Measurements from ENCODE around the gene ALDH3B1. TPM values are rescaled to one million over a fixed set of nuclear protein-coding genes. Genes with fewer than 3 reads are reported as not detected.

Gene ALDH3B1
- total RNA-seq, 1 experiment from 2014 or later, result 18.3 TPM

DNA sequence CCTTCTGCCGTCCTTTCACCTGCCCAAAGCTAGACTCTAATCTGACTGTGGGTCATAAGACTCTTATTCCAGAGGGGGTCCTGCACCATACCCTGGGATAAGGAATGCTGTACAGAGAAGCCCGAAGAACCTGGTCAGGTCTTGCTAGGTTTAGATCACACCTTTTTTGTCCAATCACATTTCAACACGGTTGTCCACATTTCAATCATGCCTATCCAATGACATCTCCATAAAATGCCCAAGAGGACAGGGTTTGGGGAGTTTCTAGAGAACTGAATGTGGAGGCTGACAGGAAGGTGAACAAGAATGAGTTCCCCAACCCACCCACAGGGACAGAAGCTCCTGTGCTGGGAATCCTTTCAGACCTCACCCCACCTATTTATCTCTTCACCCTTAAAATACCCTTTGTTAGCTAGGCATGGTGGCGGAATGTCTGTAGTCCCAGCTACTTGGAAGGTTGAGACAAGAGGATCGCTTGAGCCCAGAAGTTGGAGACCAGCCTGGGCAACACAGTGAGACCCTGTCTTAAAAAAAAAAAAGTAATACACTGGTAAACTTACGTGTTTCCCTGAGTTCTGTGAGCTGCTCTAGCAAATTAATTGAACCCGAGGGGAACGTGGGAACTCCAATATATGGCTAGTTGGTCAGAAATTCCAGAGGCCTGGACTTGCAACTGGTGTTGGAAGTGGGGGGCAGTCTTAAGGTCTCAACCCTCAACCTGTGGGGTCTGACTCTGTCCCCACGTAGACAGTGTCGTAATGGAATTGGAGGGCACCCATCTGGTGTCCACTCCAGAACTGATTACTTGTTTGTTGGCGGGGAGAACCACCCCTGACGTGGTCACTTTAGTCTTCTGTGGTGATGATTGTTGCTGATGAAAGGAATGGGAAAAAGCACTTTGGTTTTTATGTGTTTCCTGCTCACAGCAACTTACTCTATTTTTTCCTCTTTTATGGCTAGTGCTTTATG lies 46.5 kb downstream of the ALDH3B1 start:
- no peak for DNase-seq (ENCODE audit: low read depth, low spot score)

DNA sequence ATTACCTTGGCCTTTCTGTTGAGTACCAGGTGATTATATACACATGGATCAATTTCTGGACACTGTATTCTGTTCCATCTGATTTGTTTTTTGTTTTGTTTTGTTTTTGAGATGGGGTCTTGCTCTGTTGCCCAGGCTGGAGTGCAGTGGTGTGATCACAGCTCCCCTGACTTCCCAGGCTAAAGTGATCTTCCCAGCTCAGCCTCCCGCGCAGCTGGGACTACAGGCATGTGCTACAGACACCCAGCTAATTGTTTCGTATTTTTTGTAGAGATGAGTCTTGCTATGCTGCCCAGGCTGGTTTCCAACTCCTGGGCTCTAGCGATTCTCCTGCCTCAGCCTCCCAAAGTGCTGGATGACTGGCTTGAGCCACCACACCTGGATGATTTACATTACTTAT lies 47.7 kb downstream of the ALDH3B1 start:
- intact Hi-C loops (cut with micrococcal nuclease; ENCODE audit: unreplicated experiment), result no loop called here
- Histone ChIP-seq H3K4me1 (ENCODE audit: control insufficient read depth, insufficient read depth, low read length) (no peaks in the 10 kb centered on the region), H3K36me3 (ENCODE audit: control insufficient read depth, insufficient read depth, low read length) (peaks cover 10% of the 10 kb centered on the region), H3K9me3 (ENCODE audit: control insufficient read depth, insufficient read depth, low read depth, low read length) (no peaks in the 10 kb centered on the region), H3K4me3 (ENCODE audit: low read depth in 2 of 2, low read length in 2 of 2) (no peak overlapping the region), H3K27me3 (ENCODE audit: control insufficient read depth, insufficient read depth, low read length) (no peaks in the 10 kb centered on the region), H3K27ac (ENCODE audit: low read length) (no peak overlapping the region)
- ATAC-seq (no peak), DNase-seq (ENCODE audit: low read depth, low spot score) (no peak)
- ChIA-PET CTCF (no interaction called here), POLR2A (no interaction called here)
- in situ Hi-C loops (cut with HindIII; ENCODE audit: low pct_unique_long_range_greater_than_20kb, low sequenced_read_pairs), result no loop called here
- BruUV-seq (replicated peaks), result no TSS peak
- no peak for TF ChIP-seq SIN3A (IDR thresholded peaks at IDR 0.05; ENCODE audit: borderline replicate concordance, insufficient read depth, low read depth, low read length)

More for the DNA sequence above, 46.5 kb downstream of the ALDH3B1 start:
- Histone ChIP-seq H3K9me3 (ENCODE audit: control insufficient read depth, insufficient read depth, low read depth, low read length) (no peaks in the 10 kb centered on the region), H3K27me3 (ENCODE audit: control insufficient read depth, insufficient read depth, low read length) (no peaks in the 10 kb centered on the region), H3K4me3 (ENCODE audit: low read depth in 2 of 2, low read length in 2 of 2) (no peak overlapping the region), H3K36me3 (ENCODE audit: control insufficient read depth, insufficient read depth, low read length) (peaks cover 7% of the 10 kb centered on the region; the same call in 1 of the 2 replicates), H3K4me1 (ENCODE audit: control insufficient read depth, insufficient read depth, low read length) (no peaks in the 10 kb centered on the region), H3K27ac (ENCODE audit: low read length) (no peak overlapping the region)
- TF ChIP-seq, protein P1, sequence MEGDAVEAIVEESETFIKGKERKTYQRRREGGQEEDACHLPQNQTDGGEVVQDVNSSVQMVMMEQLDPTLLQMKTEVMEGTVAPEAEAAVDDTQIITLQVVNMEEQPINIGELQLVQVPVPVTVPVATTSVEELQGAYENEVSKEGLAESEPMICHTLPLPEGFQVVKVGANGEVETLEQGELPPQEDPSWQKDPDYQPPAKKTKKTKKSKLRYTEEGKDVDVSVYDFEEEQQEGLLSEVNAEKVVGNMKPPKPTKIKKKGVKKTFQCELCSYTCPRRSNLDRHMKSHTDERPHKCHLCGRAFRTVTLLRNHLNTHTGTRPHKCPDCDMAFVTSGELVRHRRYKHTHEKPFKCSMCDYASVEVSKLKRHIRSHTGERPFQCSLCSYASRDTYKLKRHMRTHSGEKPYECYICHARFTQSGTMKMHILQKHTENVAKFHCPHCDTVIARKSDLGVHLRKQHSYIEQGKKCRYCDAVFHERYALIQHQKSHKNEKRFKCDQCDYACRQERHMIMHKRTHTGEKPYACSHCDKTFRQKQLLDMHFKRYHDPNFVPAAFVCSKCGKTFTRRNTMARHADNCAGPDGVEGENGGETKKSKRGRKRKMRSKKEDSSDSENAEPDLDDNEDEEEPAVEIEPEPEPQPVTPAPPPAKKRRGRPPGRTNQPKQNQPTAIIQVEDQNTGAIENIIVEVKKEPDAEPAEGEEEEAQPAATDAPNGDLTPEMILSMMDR (IDR thresholded peaks at IDR 0.05), result no peak
- TF ChIP-seq, protein P2, sequence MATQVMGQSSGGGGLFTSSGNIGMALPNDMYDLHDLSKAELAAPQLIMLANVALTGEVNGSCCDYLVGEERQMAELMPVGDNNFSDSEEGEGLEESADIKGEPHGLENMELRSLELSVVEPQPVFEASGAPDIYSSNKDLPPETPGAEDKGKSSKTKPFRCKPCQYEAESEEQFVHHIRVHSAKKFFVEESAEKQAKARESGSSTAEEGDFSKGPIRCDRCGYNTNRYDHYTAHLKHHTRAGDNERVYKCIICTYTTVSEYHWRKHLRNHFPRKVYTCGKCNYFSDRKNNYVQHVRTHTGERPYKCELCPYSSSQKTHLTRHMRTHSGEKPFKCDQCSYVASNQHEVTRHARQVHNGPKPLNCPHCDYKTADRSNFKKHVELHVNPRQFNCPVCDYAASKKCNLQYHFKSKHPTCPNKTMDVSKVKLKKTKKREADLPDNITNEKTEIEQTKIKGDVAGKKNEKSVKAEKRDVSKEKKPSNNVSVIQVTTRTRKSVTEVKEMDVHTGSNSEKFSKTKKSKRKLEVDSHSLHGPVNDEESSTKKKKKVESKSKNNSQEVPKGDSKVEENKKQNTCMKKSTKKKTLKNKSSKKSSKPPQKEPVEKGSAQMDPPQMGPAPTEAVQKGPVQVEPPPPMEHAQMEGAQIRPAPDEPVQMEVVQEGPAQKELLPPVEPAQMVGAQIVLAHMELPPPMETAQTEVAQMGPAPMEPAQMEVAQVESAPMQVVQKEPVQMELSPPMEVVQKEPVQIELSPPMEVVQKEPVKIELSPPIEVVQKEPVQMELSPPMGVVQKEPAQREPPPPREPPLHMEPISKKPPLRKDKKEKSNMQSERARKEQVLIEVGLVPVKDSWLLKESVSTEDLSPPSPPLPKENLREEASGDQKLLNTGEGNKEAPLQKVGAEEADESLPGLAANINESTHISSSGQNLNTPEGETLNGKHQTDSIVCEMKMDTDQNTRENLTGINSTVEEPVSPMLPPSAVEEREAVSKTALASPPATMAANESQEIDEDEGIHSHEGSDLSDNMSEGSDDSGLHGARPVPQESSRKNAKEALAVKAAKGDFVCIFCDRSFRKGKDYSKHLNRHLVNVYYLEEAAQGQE (IDR thresholded peaks at IDR 0.05; ENCODE audit: insufficient read depth in 1 of 2, low read depth in 2 of 2, low read length in 1 of 2), result no peak
- TF ChIP-seq POLR2AphosphoS5 (IDR thresholded peaks at IDR 0.05; ENCODE audit: low read depth, low read length) (no peak; the same call in 1 of the 2 replicates), SIN3A (IDR thresholded peaks at IDR 0.05; ENCODE audit: borderline replicate concordance, insufficient read depth, low read depth, low read length) (no peak), TCF7L2 (IDR thresholded peaks at IDR 0.05; ENCODE audit: low read depth, low read length) (no peak)
- intact Hi-C loops (cut with micrococcal nuclease; ENCODE audit: unreplicated experiment) (no loop called here), in situ Hi-C loops (cut with HindIII; ENCODE audit: low pct_unique_long_range_greater_than_20kb, low sequenced_read_pairs) (no loop called here)
- ChIA-PET CTCF (no interaction called here), POLR2A (no interaction called here)
- ATAC-seq, result no peak
- no TSS peak for BruUV-seq (replicated peaks)

DNA sequence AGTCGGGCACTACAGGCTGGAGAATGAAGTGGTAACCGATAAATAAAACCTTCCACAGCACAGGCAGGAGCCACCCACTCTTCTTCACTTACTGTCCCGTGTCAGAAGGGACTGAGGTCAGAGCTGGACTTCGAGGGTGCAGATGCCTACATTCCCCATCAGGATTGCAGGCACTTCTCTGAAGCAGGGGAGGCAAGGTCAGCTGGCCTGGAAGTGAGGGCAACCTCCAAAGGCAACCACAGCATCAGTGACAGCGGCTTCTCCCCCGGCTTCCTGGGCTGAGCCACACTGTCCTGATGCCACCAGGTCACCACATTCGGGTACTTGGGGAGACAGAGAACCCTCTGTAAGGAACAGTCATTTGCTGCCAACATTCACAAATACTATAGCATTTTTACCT lies 51.4 kb downstream of the ALDH3B1 start:
- no peaks in the 10 kb centered on the region for H3K9me3 ChIP-seq (ENCODE audit: control insufficient read depth, insufficient read depth, low read depth, low read length)
- TF ChIP-seq TCF7L2 (IDR thresholded peaks at IDR 0.05; ENCODE audit: low read depth, low read length) (no peak), POLR2AphosphoS5 (IDR thresholded peaks at IDR 0.05; ENCODE audit: low read depth, low read length) (no peak), SIN3A (IDR thresholded peaks at IDR 0.05; ENCODE audit: borderline replicate concordance, insufficient read depth, low read depth, low read length) (no peak)
- TF ChIP-seq, protein P2 (IDR thresholded peaks at IDR 0.05; ENCODE audit: insufficient read depth in 1 of 2, low read depth in 2 of 2, low read length in 1 of 2), result no peak
- TF ChIP-seq, protein P1 (IDR thresholded peaks at IDR 0.05), result no peak
- ATAC-seq (no peak), DNase-seq (ENCODE audit: low read depth, low spot score) (no peak)
- POLR2A ChIA-PET, result no interaction called here
- H3K4me3 ChIP-seq (ENCODE audit: low read depth in 2 of 2, low read length in 2 of 2), result no peak overlapping the region
- no TSS peak for BruUV-seq (replicated peaks)
- peaks cover 26% of the 10 kb centered on the region for H3K36me3 ChIP-seq (ENCODE audit: control insufficient read depth, insufficient read depth, low read length)
- H3K4me1 ChIP-seq (ENCODE audit: control insufficient read depth, insufficient read depth, low read length), result no peaks in the 10 kb centered on the region
- no peak overlapping the region for H3K27ac ChIP-seq (ENCODE audit: low read length)
- in situ Hi-C loops (cut with HindIII; ENCODE audit: low pct_unique_long_range_greater_than_20kb, low sequenced_read_pairs) (no loop called here), intact Hi-C loops (cut with micrococcal nuclease; ENCODE audit: unreplicated experiment) (no loop called here)
- H3K27me3 ChIP-seq (ENCODE audit: control insufficient read depth, insufficient read depth, low read length), result no peaks in the 10 kb centered on the region
- CTCF ChIA-PET, result no interaction called here

All from Panc1 (cell line).